C4-2B (cell line): ENCODE data around the gene PTPRN2.

Experiments used
- ZFX ChIP-seq: fragments of 450-650 bp; IDR thresholded peaks from 2 replicates; pipeline ENCODE4 v1.6.1; 2017
- TF ChIP-seq, protein P1 (sequence below): fragments of 450-650 bp; conservative IDR thresholded peaks from 2 replicates; pipeline ENCODE4 v1.5.1; 2017; ENCODE audit warnings: mild to moderate bottlenecking

GRCh38 chr7:158280448-158281144 is 307.0 kb downstream of the PTPRN2 start:
- TF ChIP-seq, protein P1, sequence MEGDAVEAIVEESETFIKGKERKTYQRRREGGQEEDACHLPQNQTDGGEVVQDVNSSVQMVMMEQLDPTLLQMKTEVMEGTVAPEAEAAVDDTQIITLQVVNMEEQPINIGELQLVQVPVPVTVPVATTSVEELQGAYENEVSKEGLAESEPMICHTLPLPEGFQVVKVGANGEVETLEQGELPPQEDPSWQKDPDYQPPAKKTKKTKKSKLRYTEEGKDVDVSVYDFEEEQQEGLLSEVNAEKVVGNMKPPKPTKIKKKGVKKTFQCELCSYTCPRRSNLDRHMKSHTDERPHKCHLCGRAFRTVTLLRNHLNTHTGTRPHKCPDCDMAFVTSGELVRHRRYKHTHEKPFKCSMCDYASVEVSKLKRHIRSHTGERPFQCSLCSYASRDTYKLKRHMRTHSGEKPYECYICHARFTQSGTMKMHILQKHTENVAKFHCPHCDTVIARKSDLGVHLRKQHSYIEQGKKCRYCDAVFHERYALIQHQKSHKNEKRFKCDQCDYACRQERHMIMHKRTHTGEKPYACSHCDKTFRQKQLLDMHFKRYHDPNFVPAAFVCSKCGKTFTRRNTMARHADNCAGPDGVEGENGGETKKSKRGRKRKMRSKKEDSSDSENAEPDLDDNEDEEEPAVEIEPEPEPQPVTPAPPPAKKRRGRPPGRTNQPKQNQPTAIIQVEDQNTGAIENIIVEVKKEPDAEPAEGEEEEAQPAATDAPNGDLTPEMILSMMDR, result no peak
- no peak for TF ChIP-seq ZFX
